Thyroid gland (tissue), 4 donors: Measurements from ENCODE around the gene POFUT1. TPM values are rescaled to one million over a fixed set of nuclear protein-coding genes. Genes with fewer than 3 reads are reported as not detected.

Experiments
- DNase-seq, 2 donors: peaks; one replicate each; pipeline ENCODE4 v3.0.0-alpha.2; 2019
- H3K27ac ChIP-seq, 3 donors: fragments of 200-600 bp; sonication (generic); 1 replicate in 2 of 3; 2 replicates in 1 of 3; pipeline ENCODE4 v1.5.1; 2016 to 2019; ENCODE audit warnings: mild to moderate bottlenecking in 1 of 3, moderate library complexity in 1 of 3
- H3K27me3 ChIP-seq: fragments of 200-600 bp; sonication (generic); one replicate; pipeline ENCODE4 v1.5.1; 2019
- H3K36me3 ChIP-seq, 2 donors: fragments of 200-600 bp; sonication (generic); one replicate each; pipeline ENCODE4 v1.5.1; 2016 to 2019
- H3K4me1 ChIP-seq, 2 donors: fragments of 200-600 bp; sonication (generic); one replicate each; pipeline ENCODE4 v1.5.1; 2017 to 2019
- H3K4me3 ChIP-seq, 3 donors: fragments of 200-600 bp; sonication (generic); replicated peaks in 1 of 3; 1 replicate in 2 of 3; 2 replicates in 1 of 3; pipeline ENCODE4 v1.5.1; 2016; ENCODE audit warnings: mild to moderate bottlenecking in 1 of 3
- H3K9me3 ChIP-seq: fragments of 200-600 bp; sonication (generic); one replicate; pipeline ENCODE4 v1.5.1; 2017
- POLR2A ChIP-seq, 2 donors: fragments of 450-650 bp; IDR thresholded peaks; one replicate each; pipeline ENCODE4 v1.6.1; 2017; ENCODE audit warnings: antibody characterized with exemption in 2 of 2, mild to moderate bottlenecking in 2 of 2, moderate library complexity in 1 of 2
- WGBS, 2 donors: methylation state at CpG; one replicate each; pipeline ENCODE4 v1.1.5; 2017; 5-methylcytosine and 5-hydroxymethylcytosine counted together
- intact Hi-C: fragments of 100-400 bp; cut with DNase I; formaldehyde crosslinking; loops from one replicate; pipeline ENCODE4 v1.15.1; 2023
- total RNA-seq, 4 donors: library from RNA; depleted of rRNA; stranded (reverse); fragments of >200 nt; gene quantifications; one replicate each; pipeline ENCODE4 v1.2.3, GENCODE V29; 2016
- TF ChIP-seq, protein P1 (sequence below), 6 experiments: fragments of 200-600 bp in 3 of 6; fragments of 450-650 bp in 3 of 6; sonication (generic) in 3 of 6; IDR thresholded peaks; one replicate each; pipeline ENCODE4 v1.5.1; 2016 to 2019; ENCODE audit warnings: antibody characterized with exemption in 6 of 6, mild to moderate bottlenecking in 2 of 6, inconsistent platforms in 1 of 6, moderate library complexity in 1 of 6

Gene POFUT1
- total RNA-seq, 4 donors from 2014 or later: 35.1 to 40.5 (median 38.5) TPM

DNA sequence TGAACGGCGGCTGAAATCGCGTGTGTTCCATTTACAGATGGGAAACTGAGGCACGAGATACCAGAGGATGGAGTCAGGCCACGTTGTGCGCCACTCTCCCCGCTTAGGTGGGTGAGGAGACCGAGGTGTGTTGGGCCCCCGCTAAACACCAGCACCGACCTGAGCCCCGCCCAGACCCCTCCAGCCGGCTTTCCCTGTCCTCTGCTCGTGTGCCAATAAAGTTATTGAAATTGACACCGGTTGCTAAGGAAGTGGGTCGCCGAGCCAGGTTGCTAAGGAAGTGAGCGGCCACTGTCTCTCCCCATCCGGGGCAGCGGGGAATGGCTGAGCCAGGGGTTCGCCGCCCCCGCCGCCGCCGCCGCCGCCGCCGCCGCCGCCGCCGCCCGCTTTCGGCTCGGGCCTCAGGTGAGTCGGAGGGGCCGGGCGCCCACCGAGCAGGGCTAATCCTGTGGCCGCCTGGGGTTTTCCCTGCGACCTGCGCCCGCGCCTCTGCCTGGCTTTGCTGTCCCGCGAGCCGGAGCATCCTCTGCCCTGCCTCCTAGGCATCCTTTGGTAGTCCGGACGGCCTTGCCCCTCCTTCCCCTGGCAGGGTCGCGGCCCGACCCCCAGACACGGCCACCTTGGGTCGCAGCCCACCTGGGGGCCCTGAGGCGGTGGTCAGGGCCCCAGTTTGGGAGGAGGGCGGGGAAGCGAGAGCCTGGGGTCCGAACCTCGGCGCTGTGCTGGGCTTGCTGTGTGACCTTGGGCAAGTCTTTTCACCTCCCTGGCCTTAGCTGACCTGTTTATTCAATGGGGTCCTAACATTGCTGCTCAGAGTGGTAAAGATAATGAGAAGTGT lies 69.9 kb downstream of the POFUT1 start, which contains the start of gene KIF3B:
TSS of gene KIF3B (plus strand) at position 291 of the 838 bp plus-strand sequence. CDS start 32,127 bp downstream, outside the sequence.
- intact Hi-C loops: no loop called here
- Histone ChIP-seq H3K4me3 (peak within 1 kb of the TSS; percentile 66 to 93 (median 73)), H3K27me3 (no peaks in the 10 kb centered on the region), H3K27ac (peak within 1 kb of the TSS; percentile 57 to 87 (median 64)), H3K36me3 (no peaks in the 10 kb centered on the region), H3K4me1 (peaks cover 15 to 25% of the 10 kb centered on the region in 2 donors), H3K9me3 (no peaks in the 10 kb centered on the region)
- peak in 1 of 2 donors; percentile 68 for TF ChIP-seq POLR2A (IDR thresholded peaks at IDR 0.05)
- TF ChIP-seq, protein P1, sequence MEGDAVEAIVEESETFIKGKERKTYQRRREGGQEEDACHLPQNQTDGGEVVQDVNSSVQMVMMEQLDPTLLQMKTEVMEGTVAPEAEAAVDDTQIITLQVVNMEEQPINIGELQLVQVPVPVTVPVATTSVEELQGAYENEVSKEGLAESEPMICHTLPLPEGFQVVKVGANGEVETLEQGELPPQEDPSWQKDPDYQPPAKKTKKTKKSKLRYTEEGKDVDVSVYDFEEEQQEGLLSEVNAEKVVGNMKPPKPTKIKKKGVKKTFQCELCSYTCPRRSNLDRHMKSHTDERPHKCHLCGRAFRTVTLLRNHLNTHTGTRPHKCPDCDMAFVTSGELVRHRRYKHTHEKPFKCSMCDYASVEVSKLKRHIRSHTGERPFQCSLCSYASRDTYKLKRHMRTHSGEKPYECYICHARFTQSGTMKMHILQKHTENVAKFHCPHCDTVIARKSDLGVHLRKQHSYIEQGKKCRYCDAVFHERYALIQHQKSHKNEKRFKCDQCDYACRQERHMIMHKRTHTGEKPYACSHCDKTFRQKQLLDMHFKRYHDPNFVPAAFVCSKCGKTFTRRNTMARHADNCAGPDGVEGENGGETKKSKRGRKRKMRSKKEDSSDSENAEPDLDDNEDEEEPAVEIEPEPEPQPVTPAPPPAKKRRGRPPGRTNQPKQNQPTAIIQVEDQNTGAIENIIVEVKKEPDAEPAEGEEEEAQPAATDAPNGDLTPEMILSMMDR (IDR thresholded peaks at IDR 0.05): no peak
- peak; percentile 85 to 89 for DNase-seq
- 3 to 4% methylated on average over 25 to 32 of the region's 62 CpGs for WGBS, 2 donors

DNA sequence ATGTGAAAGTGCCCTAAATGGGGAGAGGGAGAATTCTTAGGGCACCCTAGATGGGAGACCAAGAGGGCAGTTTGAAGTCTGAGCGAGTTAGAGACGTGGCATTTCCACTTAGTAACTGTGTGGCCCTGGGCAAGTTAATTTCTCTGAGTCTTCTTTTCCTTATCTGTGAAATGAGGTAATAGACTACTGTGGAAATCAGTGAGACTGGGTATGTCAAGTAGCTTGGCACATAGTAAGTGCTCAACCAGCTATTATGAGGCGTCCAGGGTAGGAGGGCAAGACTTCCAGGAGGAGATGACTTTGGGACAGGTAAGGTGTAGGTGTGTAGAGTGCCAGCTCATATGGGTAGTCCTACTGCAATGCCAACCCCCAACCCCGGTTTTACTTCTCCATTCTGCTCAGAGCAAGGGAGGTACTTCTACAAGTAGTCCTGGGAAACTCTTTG lies 70.5 kb downstream of the POFUT1 start:
- WGBS, 2 donors: 65% methylated on average over 4 of the region's 4 CpGs
- H3K27me3 ChIP-seq: no peaks in the 10 kb centered on the region
- TF ChIP-seq POLR2A (IDR thresholded peaks at IDR 0.05): no peak
- TF ChIP-seq, protein P1 (IDR thresholded peaks at IDR 0.05): no peak
- no peak for DNase-seq
- no peaks in the 10 kb centered on the region for H3K9me3 ChIP-seq
- H3K4me1 ChIP-seq: peaks cover 22 to 31% of the 10 kb centered on the region in 2 donors
- intact Hi-C loops: no loop called here
- H3K36me3 ChIP-seq: no peaks in the 10 kb centered on the region
- H3K4me3 ChIP-seq: peak overlapping the region; percentile 66 to 93 (median 73)
- H3K27ac ChIP-seq: peak overlapping the region; percentile 57 to 87 (median 64)

DNA sequence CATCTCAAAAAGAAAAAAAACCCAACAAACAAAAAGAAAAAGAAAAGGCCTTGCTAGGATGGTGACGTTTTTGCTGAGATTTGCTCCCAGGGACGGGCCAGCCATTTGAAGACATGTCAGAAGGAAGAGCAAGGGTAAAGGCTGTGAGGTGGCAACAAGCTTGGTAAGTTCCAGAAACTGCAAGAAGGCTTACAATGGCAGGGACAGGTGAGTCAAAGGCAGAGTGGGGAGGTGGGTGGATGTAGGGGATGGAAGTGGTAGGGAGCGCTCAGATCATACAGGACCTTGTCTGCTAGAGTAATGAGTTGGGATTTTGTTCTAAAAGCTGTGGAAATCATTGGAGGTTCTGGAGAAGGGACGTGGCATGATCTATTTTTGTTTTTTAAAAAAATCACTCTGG lies 74.0 kb downstream of the POFUT1 start:
- H3K4me3 ChIP-seq: no peak overlapping the region
- H3K27me3 ChIP-seq: no peaks in the 10 kb centered on the region
- DNase-seq: no peak
- H3K27ac ChIP-seq: peak overlapping the region in 2 of 3 donors; percentile 1 to 69
- TF ChIP-seq POLR2A (IDR thresholded peaks at IDR 0.05): no peak
- TF ChIP-seq, protein P1 (IDR thresholded peaks at IDR 0.05): no peak
- H3K4me1 ChIP-seq: peaks cover 29 to 44% of the 10 kb centered on the region in 2 donors
- H3K9me3 ChIP-seq: no peaks in the 10 kb centered on the region
- WGBS, 2 donors: 82 to 92% methylated on average over 4 of the region's 4 CpGs
- H3K36me3 ChIP-seq: no peaks in the 10 kb centered on the region
- intact Hi-C loops: no loop called here

DNA sequence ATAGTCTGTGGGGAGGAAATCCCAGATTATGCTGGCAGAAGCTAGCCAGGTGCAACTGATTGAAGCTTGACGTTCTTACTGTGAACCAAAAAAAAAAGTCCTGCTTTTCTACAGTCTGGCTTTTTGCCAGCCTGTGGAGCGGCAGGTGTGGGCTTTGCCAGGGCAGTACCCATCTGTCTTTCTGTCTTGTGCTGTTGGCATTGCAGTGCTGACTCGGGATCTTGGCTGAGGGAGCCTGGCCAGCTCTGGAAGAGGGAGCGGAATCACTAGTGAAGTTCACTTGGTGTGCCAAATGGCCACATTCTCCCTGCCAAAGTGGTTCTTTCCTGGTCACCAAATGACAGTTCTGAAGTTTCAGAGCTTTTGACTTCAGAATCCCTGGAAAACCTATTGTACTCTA lies 74.8 kb downstream of the POFUT1 start:
- Histone ChIP-seq H3K36me3 (no peaks in the 10 kb centered on the region), H3K27me3 (no peaks in the 10 kb centered on the region), H3K27ac (peak overlapping the region; percentile 1 to 69 (median 47)), H3K9me3 (no peaks in the 10 kb centered on the region), H3K4me1 (peaks cover 31 to 38% of the 10 kb centered on the region in 2 donors), H3K4me3 (no peak overlapping the region)
- WGBS, 2 donors: 16 to 17% methylated on average over 4 of the region's 4 CpGs
- intact Hi-C loops: no loop called here
- TF ChIP-seq, protein P1 (IDR thresholded peaks at IDR 0.05): no peak
- TF ChIP-seq POLR2A (IDR thresholded peaks at IDR 0.05): no peak
- DNase-seq: peak; percentile 86 to 93

DNA sequence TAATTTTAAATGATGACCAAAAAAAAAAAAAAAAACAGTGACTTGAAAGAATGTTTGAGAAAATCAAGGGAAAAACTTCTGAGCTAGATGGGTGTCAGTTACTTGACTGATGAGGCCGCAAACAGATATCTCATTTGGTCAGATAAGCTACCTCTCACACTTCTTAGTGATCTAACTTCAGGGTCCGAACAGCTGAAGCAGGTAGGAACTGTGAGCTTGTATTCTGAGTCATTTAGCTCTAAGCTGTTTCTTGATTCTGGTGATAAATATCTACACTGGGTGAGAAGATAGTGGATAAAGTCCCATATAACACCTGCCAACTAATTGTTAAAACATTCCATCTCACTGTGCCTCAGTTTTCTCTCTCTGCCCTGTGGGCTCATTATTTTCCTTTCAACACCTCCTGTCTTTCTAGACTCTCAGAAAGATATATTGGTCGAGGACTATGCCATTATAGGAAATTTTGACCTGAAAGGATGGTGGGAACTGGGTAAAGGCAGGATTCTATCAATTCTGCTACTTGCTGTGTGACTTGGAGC lies 77.5 kb downstream of the POFUT1 start:
- WGBS, 2 donors: 66 to 87% methylated on average over 3 of the region's 3 CpGs
- intact Hi-C loops: no loop called here
- TF ChIP-seq, protein P1 (IDR thresholded peaks at IDR 0.05): no peak
- TF ChIP-seq POLR2A (IDR thresholded peaks at IDR 0.05): no peak

More for the DNA sequence above, 77.5 kb downstream of the POFUT1 start:
- H3K4me1 ChIP-seq: peaks cover 35 to 43% of the 10 kb centered on the region in 2 donors
- no peak for DNase-seq
- no peak overlapping the region for H3K27ac ChIP-seq
- H3K9me3 ChIP-seq: no peaks in the 10 kb centered on the region
- no peak overlapping the region for H3K4me3 ChIP-seq
- H3K27me3 ChIP-seq: no peaks in the 10 kb centered on the region
- H3K36me3 ChIP-seq: no peaks in the 10 kb centered on the region
